Calu3 (cell line): ENCODE data around the gene STRAP. TPM values are rescaled to one million over a fixed set of nuclear protein-coding genes. Genes with fewer than 3 reads are reported as not detected.

ENCODE experiments used
- BruUV-seq: library from RNA; stranded (reverse); fragments of 400-500 nt; replicated peaks from 2 replicates; lab custom pipeline; 2021; lab: Mats Ljungman, UMichigan
- CTCF ChIA-PET: fragments of 300-600 bp; sonication (Branson Sonifier 250); formaldehyde crosslinking; loops from one replicate; lab custom pipeline; 2022; ENCODE audit warnings: antibody characterized with exemption; lab: Charles Lee
- DNase-seq: peaks from one replicate; pipeline ENCODE4 v3.0.0; 2022
- H3K27ac Mint-ChIP-seq: one replicate; pipeline ENCODE4 v1.8.0; 2022; ENCODE audit warnings: mixed read lengths; ENCODE audit not compliant: unreplicated experiment
- H3K27me3 Mint-ChIP-seq: one replicate; pipeline ENCODE4 v1.8.0; 2022; ENCODE audit warnings: mixed read lengths; ENCODE audit not compliant: unreplicated experiment
- H3K36me3 Mint-ChIP-seq: one replicate; pipeline ENCODE4 v1.8.0; 2022; ENCODE audit warnings: mild to moderate bottlenecking, moderate library complexity, mixed read lengths; ENCODE audit not compliant: insufficient read depth, unreplicated experiment
- H3K4me1 Mint-ChIP-seq: one replicate; pipeline ENCODE4 v1.8.0; 2022; ENCODE audit warnings: mild to moderate bottlenecking, low read depth, mixed read lengths; ENCODE audit not compliant: unreplicated experiment
- H3K4me3 Mint-ChIP-seq: one replicate; pipeline ENCODE4 v1.8.0; 2022; ENCODE audit warnings: mild to moderate bottlenecking, low read depth, moderate library complexity, mixed read lengths; ENCODE audit not compliant: unreplicated experiment
- H3K9me3 Mint-ChIP-seq: one replicate; pipeline ENCODE4 v1.8.0; 2022; ENCODE audit warnings: low read depth, mixed read lengths; ENCODE audit not compliant: unreplicated experiment
- CTCF ChIP-seq: fragments of 200-600 bp; IDR thresholded peaks from one replicate; pipeline ENCODE4 v1.8.0; 2022; ENCODE audit warnings: antibody characterized with exemption; ENCODE audit not compliant: unreplicated experiment
- intact Hi-C: fragments of 100-400 bp; cut with micrococcal nuclease; formaldehyde crosslinking; loops from one replicate; pipeline ENCODE4 v1.10.0; 2022; ENCODE audit not compliant: unreplicated experiment
- total RNA-seq: library from RNA; stranded (reverse); gene quantifications from 2 replicates; pipeline ENCODE4 v1.2.3, GENCODE V29; 2022

Gene STRAP
- total RNA-seq, 1 experiment from 2014 or later: 124 TPM

- intact Hi-C loops: no loop called here
- Mint-ChIP-seq H3K9me3 (no peaks in the 10 kb centered on the region), H3K4me1 (peaks cover 19% of the 10 kb centered on the region), H3K27me3 (no peaks in the 10 kb centered on the region), H3K27ac (no peak overlapping the region), H3K4me3 (no peak overlapping the region), H3K36me3 (no peaks in the 10 kb centered on the region)
- no peak for DNase-seq
- CTCF ChIA-PET: interaction anchor here (0.9 kb wide), 1 partner anchor 10 kb away, joined by 3 read pairs; no protein-coding TSS in a partner anchor
- TF ChIP-seq CTCF: no peak
- no TSS peak for BruUV-seq
Observed at GRCh38 chr12:15848606-15849005, 33.6 kb upstream of the STRAP start.

GRCh38 chr12:15851045-15851620 is 31.1 kb upstream of the STRAP start:
- CTCF ChIA-PET: interaction anchor here (1.1 kb wide), 1 partner anchor 20 kb away, joined by 3 read pairs; no protein-coding TSS in a partner anchor

GRCh38 chr12:15851919-15852318 is 30.3 kb upstream of the STRAP start:
- Mint-ChIP-seq H3K27ac (no peak overlapping the region), H3K4me1 (peaks cover 44% of the 10 kb centered on the region), H3K4me3 (no peak overlapping the region), H3K36me3 (no peaks in the 10 kb centered on the region), H3K27me3 (no peaks in the 10 kb centered on the region), H3K9me3 (no peaks in the 10 kb centered on the region)
- no peak for DNase-seq
- TF ChIP-seq CTCF: no peak
- no TSS peak for BruUV-seq
- intact Hi-C loops: loop anchor here (10.0 kb wide), 1 partner anchor 577 kb away; no protein-coding TSS in a partner anchor
- CTCF ChIA-PET: no interaction called here

More at GRCh38 chr12:15851045-15851620, 31.1 kb upstream of the STRAP start:
- Mint-ChIP-seq H3K27ac (no peak overlapping the region), H3K9me3 (no peaks in the 10 kb centered on the region), H3K36me3 (no peaks in the 10 kb centered on the region), H3K27me3 (no peaks in the 10 kb centered on the region), H3K4me1 (peaks cover 44% of the 10 kb centered on the region), H3K4me3 (no peak overlapping the region)
- no peak for TF ChIP-seq CTCF
- no peak for DNase-seq
- intact Hi-C loops: loop anchor here (10.0 kb wide), 1 partner anchor 576 kb away; no protein-coding TSS in a partner anchor
- no TSS peak for BruUV-seq

GRCh38 chr12:15852383-15852782 is 29.8 kb upstream of the STRAP start:
- no peak overlapping the region for H3K27ac Mint-ChIP-seq
- intact Hi-C loops: loop anchor here (10.0 kb wide), 1 partner anchor 578 kb away; no protein-coding TSS in a partner anchor

More at GRCh38 chr12:15852383-15852782, 29.8 kb upstream of the STRAP start:
- no TSS peak for BruUV-seq
- Mint-ChIP-seq H3K27me3 (no peaks in the 10 kb centered on the region), H3K36me3 (no peaks in the 10 kb centered on the region), H3K4me3 (no peak overlapping the region), H3K9me3 (no peaks in the 10 kb centered on the region), H3K4me1 (peaks cover 44% of the 10 kb centered on the region)
- DNase-seq: no peak
- CTCF ChIA-PET: no interaction called here
- no peak for TF ChIP-seq CTCF
